Glomerular visceral epithelial cell (primary cell): ENCODE data around the gene KCNAB1.

Source experiments
- DNase-seq: peaks from one replicate; pipeline ENCODE4 v3.0.0-alpha.2; 2016; ENCODE audit errors: extremely low spot score

Gene KCNAB1

GRCh38 chr3:156575641-156576040 is 455.3 kb downstream of the KCNAB1 start:
- DNase-seq, result no peak

- no peak for DNase-seq
Measured at GRCh38 chr3:156576051-156576450, 455.7 kb downstream of the KCNAB1 start.

- no peak for DNase-seq
Measured at GRCh38 chr3:156576651-156577348, 456.4 kb downstream of the KCNAB1 start.

- DNase-seq, result no peak
Measured at GRCh38 chr3:156577736-156578135, 457.4 kb downstream of the KCNAB1 start.

GRCh38 chr3:156579427-156579851 is 459.1 kb downstream of the KCNAB1 start:
- DNase-seq, result no peak

GRCh38 chr3:156581033-156581432 is 460.7 kb downstream of the KCNAB1 start:
- no peak for DNase-seq

- no peak for DNase-seq
Measured at GRCh38 chr3:156581954-156582353, 461.6 kb downstream of the KCNAB1 start.

GRCh38 chr3:156582532-156583183 is 462.3 kb downstream of the KCNAB1 start:
- DNase-seq, result no peak

- no peak for DNase-seq
Measured at GRCh38 chr3:156583469-156583868, 463.1 kb downstream of the KCNAB1 start.

- no peak for DNase-seq
Measured at GRCh38 chr3:156586905-156587759, 466.8 kb downstream of the KCNAB1 start.

GRCh38 chr3:156587760-156588069 is 467.3 kb downstream of the KCNAB1 start:
- DNase-seq, result no peak
